ENCODE measurements around the gene STK38L.

Gene STK38L

DNA sequence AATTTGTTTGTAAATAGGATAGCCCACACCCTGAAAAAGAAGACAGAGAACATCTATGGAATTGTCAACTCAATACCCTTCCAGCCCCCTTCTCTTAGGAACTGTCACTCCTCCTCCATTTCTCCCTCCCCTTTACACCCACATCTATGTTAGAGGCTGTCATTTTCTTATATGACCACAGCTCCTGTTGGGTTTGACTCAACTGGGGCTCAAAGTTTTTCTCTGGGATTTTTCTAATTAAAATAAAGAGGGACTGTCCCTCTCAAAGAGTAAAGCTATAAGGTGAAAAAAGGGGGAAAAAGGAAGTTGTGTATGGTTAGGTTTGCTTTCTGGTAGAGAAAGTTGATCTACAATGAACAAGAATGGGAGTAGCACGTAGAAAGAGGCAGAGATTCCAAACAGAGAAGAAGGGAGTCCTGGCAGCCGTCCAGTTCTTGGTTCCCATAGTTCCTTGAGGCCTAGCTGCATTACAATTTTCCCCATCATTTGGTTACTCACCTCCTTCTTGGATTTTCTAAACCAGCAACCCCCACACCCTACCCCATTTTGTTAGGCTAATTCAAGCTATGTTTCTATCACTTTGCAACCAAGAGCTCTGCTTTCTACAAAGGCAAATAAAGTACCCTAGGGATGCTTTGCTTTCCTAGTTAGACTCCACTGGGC is 44.3 kb upstream of the STK38L start:
- DNase-seq (ENCODE audit: low read depth in 1 of 2, low spot score in 1 of 2), result no peak
- no peak for TF ChIP-seq SPI1 (IDR thresholded peaks at IDR 0.05; ENCODE audit: borderline replicate concordance, low read depth)
- TF ChIP-seq, protein P1, sequence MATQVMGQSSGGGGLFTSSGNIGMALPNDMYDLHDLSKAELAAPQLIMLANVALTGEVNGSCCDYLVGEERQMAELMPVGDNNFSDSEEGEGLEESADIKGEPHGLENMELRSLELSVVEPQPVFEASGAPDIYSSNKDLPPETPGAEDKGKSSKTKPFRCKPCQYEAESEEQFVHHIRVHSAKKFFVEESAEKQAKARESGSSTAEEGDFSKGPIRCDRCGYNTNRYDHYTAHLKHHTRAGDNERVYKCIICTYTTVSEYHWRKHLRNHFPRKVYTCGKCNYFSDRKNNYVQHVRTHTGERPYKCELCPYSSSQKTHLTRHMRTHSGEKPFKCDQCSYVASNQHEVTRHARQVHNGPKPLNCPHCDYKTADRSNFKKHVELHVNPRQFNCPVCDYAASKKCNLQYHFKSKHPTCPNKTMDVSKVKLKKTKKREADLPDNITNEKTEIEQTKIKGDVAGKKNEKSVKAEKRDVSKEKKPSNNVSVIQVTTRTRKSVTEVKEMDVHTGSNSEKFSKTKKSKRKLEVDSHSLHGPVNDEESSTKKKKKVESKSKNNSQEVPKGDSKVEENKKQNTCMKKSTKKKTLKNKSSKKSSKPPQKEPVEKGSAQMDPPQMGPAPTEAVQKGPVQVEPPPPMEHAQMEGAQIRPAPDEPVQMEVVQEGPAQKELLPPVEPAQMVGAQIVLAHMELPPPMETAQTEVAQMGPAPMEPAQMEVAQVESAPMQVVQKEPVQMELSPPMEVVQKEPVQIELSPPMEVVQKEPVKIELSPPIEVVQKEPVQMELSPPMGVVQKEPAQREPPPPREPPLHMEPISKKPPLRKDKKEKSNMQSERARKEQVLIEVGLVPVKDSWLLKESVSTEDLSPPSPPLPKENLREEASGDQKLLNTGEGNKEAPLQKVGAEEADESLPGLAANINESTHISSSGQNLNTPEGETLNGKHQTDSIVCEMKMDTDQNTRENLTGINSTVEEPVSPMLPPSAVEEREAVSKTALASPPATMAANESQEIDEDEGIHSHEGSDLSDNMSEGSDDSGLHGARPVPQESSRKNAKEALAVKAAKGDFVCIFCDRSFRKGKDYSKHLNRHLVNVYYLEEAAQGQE (IDR thresholded peaks at IDR 0.05; ENCODE audit: insufficient replicate concordance, low read depth), result no peak
- no peak for TF ChIP-seq POLR2AphosphoS5 (IDR thresholded peaks at IDR 0.05; ENCODE audit: low read depth)
- no peak for TF ChIP-seq GABPA (IDR thresholded peaks at IDR 0.05; ENCODE audit: low read depth)
- TF ChIP-seq, protein P2, sequence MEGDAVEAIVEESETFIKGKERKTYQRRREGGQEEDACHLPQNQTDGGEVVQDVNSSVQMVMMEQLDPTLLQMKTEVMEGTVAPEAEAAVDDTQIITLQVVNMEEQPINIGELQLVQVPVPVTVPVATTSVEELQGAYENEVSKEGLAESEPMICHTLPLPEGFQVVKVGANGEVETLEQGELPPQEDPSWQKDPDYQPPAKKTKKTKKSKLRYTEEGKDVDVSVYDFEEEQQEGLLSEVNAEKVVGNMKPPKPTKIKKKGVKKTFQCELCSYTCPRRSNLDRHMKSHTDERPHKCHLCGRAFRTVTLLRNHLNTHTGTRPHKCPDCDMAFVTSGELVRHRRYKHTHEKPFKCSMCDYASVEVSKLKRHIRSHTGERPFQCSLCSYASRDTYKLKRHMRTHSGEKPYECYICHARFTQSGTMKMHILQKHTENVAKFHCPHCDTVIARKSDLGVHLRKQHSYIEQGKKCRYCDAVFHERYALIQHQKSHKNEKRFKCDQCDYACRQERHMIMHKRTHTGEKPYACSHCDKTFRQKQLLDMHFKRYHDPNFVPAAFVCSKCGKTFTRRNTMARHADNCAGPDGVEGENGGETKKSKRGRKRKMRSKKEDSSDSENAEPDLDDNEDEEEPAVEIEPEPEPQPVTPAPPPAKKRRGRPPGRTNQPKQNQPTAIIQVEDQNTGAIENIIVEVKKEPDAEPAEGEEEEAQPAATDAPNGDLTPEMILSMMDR (IDR thresholded peaks at IDR 0.05; ENCODE audit: insufficient read depth, low read length), result no peak

DNA sequence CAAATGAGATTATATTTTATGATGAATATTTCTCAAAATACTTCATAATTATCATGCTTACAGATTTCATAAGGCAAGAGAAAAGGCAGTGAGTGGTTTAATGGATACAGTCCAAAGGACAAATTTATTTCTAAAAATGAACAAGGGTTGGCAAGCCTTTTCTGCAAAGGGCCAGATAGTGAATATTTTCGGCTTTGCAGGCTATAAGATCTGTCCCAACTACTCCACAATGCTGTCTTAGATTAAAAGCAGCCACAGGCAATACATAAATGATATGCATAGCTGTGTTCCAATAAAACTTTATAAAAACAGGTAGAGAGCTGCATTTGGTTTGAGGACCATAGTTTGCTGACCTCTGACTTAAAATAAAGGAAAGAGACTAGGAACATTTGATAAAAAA is 42.9 kb upstream of the STK38L start:
- DNase-seq (ENCODE audit: low read depth in 1 of 2, low spot score in 1 of 2), result no peak
- no peaks in the 10 kb centered on the region for H3K27me3 ChIP-seq (ENCODE audit: insufficient read depth, poor library complexity, severe bottlenecking)
- TF ChIP-seq, protein P1 (IDR thresholded peaks at IDR 0.05; ENCODE audit: insufficient replicate concordance, low read depth), result no peak
- TF ChIP-seq SPI1 (IDR thresholded peaks at IDR 0.05; ENCODE audit: borderline replicate concordance, low read depth) (no peak), GABPA (IDR thresholded peaks at IDR 0.05; ENCODE audit: low read depth) (no peak), POLR2AphosphoS5 (IDR thresholded peaks at IDR 0.05; ENCODE audit: low read depth) (no peak)
- TF ChIP-seq, protein P2 (IDR thresholded peaks at IDR 0.05; ENCODE audit: insufficient read depth, low read length), result no peak
- no peak overlapping the region for H3K4me3 ChIP-seq (replicated peaks; ENCODE audit: insufficient read depth, low read length)
- no peak overlapping the region for H3K27ac ChIP-seq (replicated peaks)

More for the DNA sequence above, 44.3 kb upstream of the STK38L start:
- Histone ChIP-seq H3K4me3 (replicated peaks; ENCODE audit: insufficient read depth, low read length) (no peak overlapping the region), H3K27me3 (ENCODE audit: insufficient read depth, poor library complexity, severe bottlenecking) (no peaks in the 10 kb centered on the region), H3K27ac (replicated peaks) (no peak overlapping the region)

DNA sequence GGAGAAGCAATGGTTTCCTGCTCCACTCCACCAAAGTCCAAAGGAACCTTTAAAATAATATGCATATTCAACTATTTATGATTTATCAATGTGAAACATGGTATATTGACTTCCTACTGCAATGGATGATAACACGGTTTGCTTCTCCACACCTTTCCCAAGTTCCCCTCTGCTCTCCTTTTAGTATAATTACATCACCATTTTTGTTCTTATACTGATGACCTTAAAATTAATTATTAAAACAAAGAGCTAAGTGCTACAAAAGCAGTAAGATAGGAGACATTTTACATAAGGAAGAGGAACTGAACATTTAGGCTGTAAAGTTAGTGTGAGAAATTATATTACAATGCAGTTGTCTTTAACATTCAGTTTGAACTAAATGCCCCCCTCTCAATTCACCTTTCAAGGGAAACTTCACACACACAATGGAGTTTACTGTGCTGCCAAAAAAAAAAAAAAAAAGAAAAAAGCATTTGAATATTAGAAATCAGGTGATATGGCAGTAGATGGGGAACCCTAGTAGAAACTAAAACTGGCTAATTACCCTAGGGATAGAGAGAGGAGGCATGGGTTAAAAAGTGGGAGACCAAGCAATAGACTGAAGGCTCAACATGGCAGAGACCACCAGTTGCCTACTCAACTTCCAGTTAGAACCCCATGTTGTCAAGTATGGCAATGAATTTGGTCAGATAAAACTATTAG is 37.1 kb upstream of the STK38L start:
- H3K4me3 ChIP-seq (replicated peaks; ENCODE audit: insufficient read depth, low read length), result no peak overlapping the region
- TF ChIP-seq, protein P2 (IDR thresholded peaks at IDR 0.05; ENCODE audit: insufficient read depth, low read length), result no peak
- TF ChIP-seq POLR2AphosphoS5 (IDR thresholded peaks at IDR 0.05; ENCODE audit: low read depth), result no peak
- TF ChIP-seq SPI1 (IDR thresholded peaks at IDR 0.05; ENCODE audit: borderline replicate concordance, low read depth), result no peak
- TF ChIP-seq GABPA (IDR thresholded peaks at IDR 0.05; ENCODE audit: low read depth), result no peak
- TF ChIP-seq, protein P1 (IDR thresholded peaks at IDR 0.05; ENCODE audit: insufficient replicate concordance, low read depth), result no peak
- no peaks in the 10 kb centered on the region for H3K27me3 ChIP-seq (ENCODE audit: insufficient read depth, poor library complexity, severe bottlenecking)
- no peak for DNase-seq (ENCODE audit: low read depth in 1 of 2, low spot score in 1 of 2)
- no peak overlapping the region for H3K27ac ChIP-seq (replicated peaks)
